LNCaP clone FGC (cell line): ENCODE data around the gene ITPK1.

Source experiments
- DNase-seq: peaks from one replicate; pipeline ENCODE4 v3.0.0-alpha.2; 2011; ENCODE audit warnings: low read depth
- H3K4me3 ChIP-seq: 2 replicates; pipeline ENCODE4 v1.5.1; 2011; ENCODE audit warnings: mild to moderate bottlenecking, low read depth, low read length, control low read depth
- TF ChIP-seq, protein P1 (sequence below): IDR thresholded peaks from 2 replicates; pipeline ENCODE4 v1.5.1; 2012; ENCODE audit warnings: mild to moderate bottlenecking; ENCODE audit not compliant: control insufficient read depth, insufficient read depth; ENCODE audit errors: extremely low read depth

The ITPK1 gene

DNA sequence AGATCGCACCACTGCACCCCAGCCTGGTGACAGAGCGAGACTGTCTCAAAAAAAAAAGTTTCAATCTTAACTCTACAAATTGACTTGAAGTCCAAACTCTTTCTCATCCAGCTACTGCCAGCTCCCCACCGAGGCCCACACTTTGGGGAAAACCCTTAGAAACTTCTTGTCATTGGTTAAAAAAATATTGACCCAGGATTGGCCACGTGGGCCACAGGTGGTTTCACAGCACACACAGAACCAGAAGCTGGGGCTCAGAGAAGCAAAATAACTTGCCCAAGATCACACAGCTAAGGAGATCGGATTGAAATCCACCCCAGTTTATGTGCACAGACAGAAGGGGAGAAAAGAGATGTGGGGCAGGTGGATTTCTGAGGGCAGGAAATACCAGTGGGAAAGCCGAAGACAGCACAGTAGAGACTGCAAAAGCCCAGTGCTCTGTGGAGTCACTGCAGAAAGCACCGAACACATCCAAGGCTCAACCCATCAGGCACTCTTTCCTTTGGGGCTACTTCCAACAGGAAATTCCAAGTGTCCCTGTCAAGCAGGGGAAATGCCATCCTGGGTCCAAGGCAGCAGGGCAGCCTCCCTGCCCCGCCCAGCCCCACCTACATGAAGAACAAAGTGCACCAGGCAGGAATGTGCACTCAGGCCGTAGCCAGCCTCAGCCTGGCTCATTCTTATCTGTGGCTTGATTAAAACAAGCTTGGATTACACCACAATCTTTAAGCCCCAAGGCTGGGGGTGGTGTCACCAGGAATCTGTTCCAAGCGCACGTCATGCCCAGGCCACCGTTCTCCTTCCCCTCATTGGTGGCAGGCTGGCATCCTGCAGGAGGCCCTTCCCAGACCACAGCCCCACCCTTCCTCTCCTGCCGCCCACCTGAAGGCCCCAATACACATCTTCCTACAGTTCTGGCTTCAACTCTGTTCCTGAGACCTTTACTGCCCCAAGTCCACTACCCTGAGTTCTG lies 72.5 kb downstream of the ITPK1 start:
- no peak overlapping the region for H3K4me3 ChIP-seq
- peak; percentile 81 for DNase-seq
- TF ChIP-seq, protein P1, sequence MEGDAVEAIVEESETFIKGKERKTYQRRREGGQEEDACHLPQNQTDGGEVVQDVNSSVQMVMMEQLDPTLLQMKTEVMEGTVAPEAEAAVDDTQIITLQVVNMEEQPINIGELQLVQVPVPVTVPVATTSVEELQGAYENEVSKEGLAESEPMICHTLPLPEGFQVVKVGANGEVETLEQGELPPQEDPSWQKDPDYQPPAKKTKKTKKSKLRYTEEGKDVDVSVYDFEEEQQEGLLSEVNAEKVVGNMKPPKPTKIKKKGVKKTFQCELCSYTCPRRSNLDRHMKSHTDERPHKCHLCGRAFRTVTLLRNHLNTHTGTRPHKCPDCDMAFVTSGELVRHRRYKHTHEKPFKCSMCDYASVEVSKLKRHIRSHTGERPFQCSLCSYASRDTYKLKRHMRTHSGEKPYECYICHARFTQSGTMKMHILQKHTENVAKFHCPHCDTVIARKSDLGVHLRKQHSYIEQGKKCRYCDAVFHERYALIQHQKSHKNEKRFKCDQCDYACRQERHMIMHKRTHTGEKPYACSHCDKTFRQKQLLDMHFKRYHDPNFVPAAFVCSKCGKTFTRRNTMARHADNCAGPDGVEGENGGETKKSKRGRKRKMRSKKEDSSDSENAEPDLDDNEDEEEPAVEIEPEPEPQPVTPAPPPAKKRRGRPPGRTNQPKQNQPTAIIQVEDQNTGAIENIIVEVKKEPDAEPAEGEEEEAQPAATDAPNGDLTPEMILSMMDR, result no peak

DNA sequence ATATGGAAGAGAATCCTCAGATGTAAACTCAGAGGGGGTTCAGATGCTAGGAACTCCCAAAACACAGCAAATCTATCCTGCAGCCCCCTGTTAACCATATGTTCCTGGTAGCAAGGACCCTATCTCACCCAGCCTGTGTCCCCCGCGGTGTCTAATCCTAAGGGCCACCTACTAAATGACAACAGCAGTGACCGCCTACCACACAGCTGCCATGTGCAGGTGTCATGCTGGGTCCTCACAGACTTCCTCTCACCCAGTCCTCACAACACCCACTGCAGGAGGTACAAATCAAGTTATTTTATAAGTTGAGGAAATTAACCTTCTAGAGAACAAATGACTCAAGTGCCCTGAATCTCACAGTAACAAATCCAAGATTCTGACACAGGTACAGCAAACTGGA lies 73.9 kb downstream of the ITPK1 start:
- DNase-seq, result no peak
- H3K4me3 ChIP-seq, result no peak overlapping the region
- TF ChIP-seq, protein P1, result no peak

DNA sequence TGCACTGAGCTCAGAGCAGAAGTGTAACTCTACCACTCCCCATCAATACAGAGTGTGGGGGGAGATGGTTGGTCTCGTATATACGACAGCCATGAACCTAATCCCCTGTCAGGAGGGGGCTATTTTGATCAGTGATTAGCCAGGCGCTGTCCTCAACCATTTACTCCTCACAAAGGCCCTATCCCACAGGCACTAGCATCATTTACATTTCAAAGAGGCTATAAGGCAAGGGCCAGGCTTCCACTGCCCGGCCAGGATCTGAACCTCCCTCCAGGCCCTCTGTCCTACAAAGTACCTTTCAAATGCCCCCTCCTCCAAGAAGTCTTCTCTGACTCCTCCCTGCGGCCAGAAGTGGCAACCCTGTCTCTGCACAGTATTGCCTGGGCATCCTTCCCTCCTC lies 74.7 kb downstream of the ITPK1 start:
- no peak for DNase-seq
- TF ChIP-seq, protein P1, result no peak
- H3K4me3 ChIP-seq, result no peak overlapping the region

DNA sequence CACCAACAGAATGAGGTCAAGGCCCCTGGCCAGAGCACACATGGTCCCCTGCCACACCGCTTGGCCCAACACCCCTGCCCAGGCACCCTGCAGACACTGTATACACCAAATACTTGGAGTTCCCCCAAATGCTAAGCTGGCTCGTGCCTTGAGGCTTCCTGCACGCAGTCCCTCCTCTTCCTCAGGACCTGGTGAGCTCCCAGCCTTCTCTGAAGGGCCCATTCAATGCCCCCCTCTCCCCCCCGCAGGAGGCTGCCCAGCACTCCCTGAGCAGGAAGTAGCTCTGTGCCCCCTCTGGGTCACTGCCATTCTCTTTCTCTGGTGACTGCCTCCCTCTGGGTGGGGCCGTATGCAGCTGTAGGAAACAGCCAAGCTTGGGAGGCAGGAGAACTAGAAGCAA lies 75.3 kb downstream of the ITPK1 start:
- DNase-seq, result no peak
- H3K4me3 ChIP-seq, result no peak overlapping the region
- TF ChIP-seq, protein P1, result no peak

DNA sequence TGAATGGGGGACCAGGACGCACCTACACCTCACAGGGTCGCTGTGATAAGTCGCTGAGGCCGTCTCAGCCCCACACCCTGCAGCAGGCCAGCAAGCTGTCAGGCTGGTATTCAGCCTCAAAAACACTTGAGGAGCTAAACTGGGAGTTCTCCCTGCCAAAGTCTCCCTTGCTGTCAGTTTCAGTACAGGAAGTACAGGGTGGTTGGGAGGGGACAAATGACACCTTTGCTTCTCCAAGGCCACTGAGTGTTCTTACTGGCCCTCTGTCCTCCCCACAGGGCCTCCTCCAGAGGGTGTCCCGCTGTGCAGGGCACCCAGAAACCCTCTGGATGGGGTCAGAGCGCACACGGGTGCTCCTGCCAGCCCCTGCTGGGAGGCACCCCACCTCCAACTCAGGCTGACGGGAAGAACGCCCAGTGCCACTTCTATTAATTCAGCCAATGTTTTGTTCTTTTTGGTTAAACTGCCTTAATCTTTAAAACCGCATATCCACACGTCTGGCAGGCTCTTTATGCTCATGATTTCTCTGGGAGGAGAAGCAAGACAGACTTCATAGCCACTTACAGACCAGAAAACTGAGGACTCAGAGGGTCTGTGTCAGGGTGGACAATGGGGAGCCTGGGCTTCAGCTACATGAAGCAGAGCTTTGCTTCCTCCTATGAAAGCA lies 75.9 kb downstream of the ITPK1 start:
- DNase-seq, result no peak
- TF ChIP-seq, protein P1, result no peak
- no peak overlapping the region for H3K4me3 ChIP-seq

DNA sequence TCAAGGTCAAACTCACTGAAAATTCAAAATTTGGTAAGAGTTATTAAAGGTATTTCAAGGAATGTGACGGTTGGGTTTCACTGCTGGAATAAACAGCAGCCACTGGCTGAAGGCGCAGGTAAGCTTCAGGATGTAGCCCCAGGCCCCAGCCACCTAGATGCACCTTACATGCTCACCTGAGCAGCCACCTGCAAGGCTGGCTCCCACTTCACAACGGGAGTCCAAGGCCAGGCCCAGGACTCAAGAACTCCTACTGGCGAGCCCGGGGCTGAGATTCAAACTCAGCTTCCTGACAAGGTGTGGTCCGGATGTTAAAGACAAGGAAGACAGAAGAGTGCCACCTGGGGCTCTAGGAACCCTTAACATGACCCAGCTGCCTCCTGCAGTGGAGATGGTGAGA lies 78.4 kb downstream of the ITPK1 start:
- TF ChIP-seq, protein P1, result no peak
- no peak overlapping the region for H3K4me3 ChIP-seq
- no peak for DNase-seq
